Rectal smooth muscle tissue (tissue), 1 donor: ENCODE measurements around the gene NSUN2.
"Not testable (repeated sequence)": the region's sequence is repeated elsewhere in the genome, so short reads cannot be mapped to it uniquely, and the experiment has no call there.

Source experiments
- H3K27ac ChIP-seq: one replicate; pipeline ENCODE4 v1.7.0; 2013; ENCODE audit warnings: low read depth, low read length, inconsistent platforms
- H3K27me3 ChIP-seq: one replicate; pipeline ENCODE4 v1.7.0; 2013; ENCODE audit warnings: low read length; ENCODE audit not compliant: control insufficient read depth, insufficient read depth
- H3K36me3 ChIP-seq: one replicate; pipeline ENCODE4 v1.7.0; 2013; ENCODE audit warnings: low read length; ENCODE audit not compliant: control insufficient read depth, insufficient read depth
- H3K4me1 ChIP-seq: one replicate; pipeline ENCODE4 v1.7.0; 2013; ENCODE audit warnings: low read length; ENCODE audit not compliant: control insufficient read depth, insufficient read depth
- H3K4me3 ChIP-seq: one replicate; pipeline ENCODE4 v1.7.0; 2013; ENCODE audit warnings: low read length
- H3K9ac ChIP-seq: one replicate; pipeline ENCODE4 v1.7.0; 2013; ENCODE audit warnings: low read length

NSUN2 gene

GRCh38 chr5:6666762-6667161, 33.9 kb upstream of the NSUN2 start:
- Histone ChIP-seq H3K27me3 (no peaks in the 10 kb centered on the region), H3K9ac (no peak overlapping the region), H3K36me3 (no peaks in the 10 kb centered on the region), H3K27ac (no peak overlapping the region), H3K4me3 (no peak overlapping the region), H3K4me1 (no peaks in the 10 kb centered on the region)

DNA sequence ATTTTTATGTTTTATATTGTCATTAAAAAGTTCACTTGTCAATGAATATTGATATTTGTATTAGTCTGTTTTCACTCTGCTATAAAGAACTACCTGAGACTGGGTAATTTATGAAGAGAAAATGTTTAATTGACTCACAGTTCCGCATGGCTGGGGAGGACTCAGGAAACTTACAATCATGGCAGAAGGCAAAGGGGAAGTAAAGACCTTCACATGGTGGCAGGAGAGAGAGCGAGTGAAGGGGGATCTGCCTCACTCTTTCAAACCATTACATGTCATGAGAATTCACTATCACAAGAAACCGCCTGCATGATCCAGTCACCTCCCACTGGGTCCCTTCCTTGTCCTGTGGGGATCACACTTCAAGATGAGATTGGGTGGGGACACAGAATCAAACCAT, 27.8 kb upstream of the NSUN2 start:
- Histone ChIP-seq H3K27ac (no peak overlapping the region), H3K4me1 (no peaks in the 10 kb centered on the region), H3K27me3 (no peaks in the 10 kb centered on the region), H3K4me3 (no peak overlapping the region), H3K9ac (no peak overlapping the region), H3K36me3 (peaks cover 15% of the 10 kb centered on the region)

- Histone ChIP-seq H3K27ac (no peak overlapping the region), H3K9ac (no peak overlapping the region), H3K36me3 (peaks cover 16% of the 10 kb centered on the region), H3K4me1 (no peaks in the 10 kb centered on the region), H3K4me3 (no peak overlapping the region), H3K27me3 (no peaks in the 10 kb centered on the region)
These were observed 27.3 kb upstream of the NSUN2 start for GRCh38 chr5:6659941-6660684.

DNA sequence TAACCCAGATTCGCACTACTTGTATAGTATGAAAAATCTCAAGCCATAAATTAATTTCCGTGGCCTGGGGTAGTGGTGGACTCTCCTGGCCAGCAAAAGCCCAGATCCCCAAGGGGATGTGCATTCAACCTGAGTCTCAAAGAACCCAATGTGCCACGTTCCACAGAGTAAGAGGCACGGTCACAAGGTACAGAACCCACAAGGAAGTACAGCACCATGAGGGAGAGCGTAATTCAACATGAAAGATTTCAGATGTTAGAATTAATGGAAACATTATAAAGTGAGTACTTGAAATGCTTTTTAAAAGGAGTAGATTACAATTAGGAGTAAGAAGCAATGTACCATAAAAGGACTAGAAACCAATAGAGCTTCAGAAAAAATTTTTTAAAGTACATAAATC, 23.8 kb upstream of the NSUN2 start:
- H3K4me3 ChIP-seq, result no peak overlapping the region
- H3K9ac ChIP-seq, result no peak overlapping the region
- no peak overlapping the region for H3K27ac ChIP-seq
- no peaks in the 10 kb centered on the region for H3K27me3 ChIP-seq
- H3K36me3 ChIP-seq, result peaks cover 16% of the 10 kb centered on the region
- no peaks in the 10 kb centered on the region for H3K4me1 ChIP-seq

- no peak overlapping the region for H3K27ac ChIP-seq
- peaks cover 16% of the 10 kb centered on the region for H3K36me3 ChIP-seq
- H3K4me3 ChIP-seq, result no peak overlapping the region
- no peaks in the 10 kb centered on the region for H3K4me1 ChIP-seq
- no peak overlapping the region for H3K9ac ChIP-seq
- no peaks in the 10 kb centered on the region for H3K27me3 ChIP-seq
These were observed 22.6 kb upstream of the NSUN2 start for GRCh38 chr5:6655432-6655831.

- Histone ChIP-seq H3K4me1 (no peaks in the 10 kb centered on the region), H3K4me3 (no peak overlapping the region), H3K9ac (no peak overlapping the region), H3K36me3 (peaks cover 6% of the 10 kb centered on the region), H3K27me3 (no peaks in the 10 kb centered on the region), H3K27ac (no peak overlapping the region)
These were observed 19.2 kb upstream of the NSUN2 start for GRCh38 chr5:6652025-6652424.

DNA sequence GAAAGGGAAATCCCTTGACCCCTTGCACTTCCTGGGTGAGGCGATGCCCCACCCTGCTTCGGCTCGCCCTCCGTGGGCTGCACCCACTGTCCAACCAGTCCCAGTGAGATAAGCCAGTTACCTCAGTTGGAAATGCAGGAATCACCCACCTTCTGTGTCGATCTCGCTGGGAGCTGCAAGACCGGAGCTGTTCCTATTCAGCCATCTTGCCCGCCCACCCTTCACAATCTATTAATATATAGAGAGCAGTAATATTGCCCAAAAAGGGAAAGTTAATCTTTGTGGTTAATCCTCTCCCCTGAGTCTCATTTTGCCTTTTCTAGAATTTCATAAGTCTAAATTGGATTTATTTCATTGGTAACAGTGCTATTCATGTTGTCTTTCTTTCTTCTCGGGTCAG, 16.8 kb upstream of the NSUN2 start:
- no peaks in the 10 kb centered on the region for H3K36me3 ChIP-seq
- no peaks in the 10 kb centered on the region for H3K27me3 ChIP-seq
- no peak overlapping the region for H3K4me3 ChIP-seq
- H3K27ac ChIP-seq, result no peak overlapping the region
- H3K9ac ChIP-seq, result no peak overlapping the region
- no peaks in the 10 kb centered on the region for H3K4me1 ChIP-seq

GRCh38 chr5:6649186-6649585, 16.3 kb upstream of the NSUN2 start:
- Histone ChIP-seq H3K4me1 (no peaks in the 10 kb centered on the region), H3K36me3 (no peaks in the 10 kb centered on the region), H3K27ac (no peak overlapping the region), H3K9ac (no peak overlapping the region), H3K27me3 (no peaks in the 10 kb centered on the region), H3K4me3 (no peak overlapping the region)

DNA sequence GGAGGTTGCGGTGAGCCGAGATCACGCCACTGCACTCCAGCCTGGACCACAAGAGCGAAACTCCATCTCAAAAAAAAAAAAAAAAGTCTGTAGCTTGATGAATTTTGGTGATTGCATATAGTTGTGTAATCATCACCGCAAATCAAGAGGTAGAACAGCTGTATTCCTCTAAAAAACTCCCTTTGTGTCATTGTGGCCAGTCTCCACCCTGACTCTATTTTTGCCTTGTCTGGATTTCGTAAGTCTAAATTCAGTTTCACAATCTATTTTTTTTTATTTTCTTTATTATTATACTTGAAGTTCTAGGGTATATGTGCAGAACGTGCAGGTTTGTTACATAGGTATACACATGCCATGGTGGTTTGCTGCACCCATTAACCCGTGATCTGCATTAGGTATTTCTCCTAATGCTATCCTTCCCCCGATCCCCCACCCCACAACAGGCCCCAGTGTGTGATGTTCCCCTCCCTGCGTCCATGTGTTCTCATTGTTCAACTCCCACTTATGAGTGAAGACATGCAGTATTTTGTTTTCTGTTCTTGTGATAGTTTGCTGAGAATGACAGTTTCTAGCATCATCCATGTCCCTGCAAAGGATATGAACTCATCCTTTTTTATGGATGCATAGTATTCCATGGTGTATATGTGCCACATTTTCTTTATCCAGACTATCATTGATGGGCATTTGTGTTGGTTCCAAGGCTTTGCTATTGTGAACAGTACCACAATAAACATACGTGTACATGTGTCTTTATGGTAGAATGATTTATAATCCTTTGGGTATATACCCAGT, 12.9 kb upstream of the NSUN2 start:
- H3K4me3 ChIP-seq, H3K27me3 ChIP-seq, H3K9ac ChIP-seq, H3K36me3 ChIP-seq, H3K27ac ChIP-seq, H3K4me1 ChIP-seq: not testable (repeated sequence)

GRCh38 chr5:6644794-6645241, 12.0 kb upstream of the NSUN2 start:
- no peak overlapping the region for H3K27ac ChIP-seq
- no peak overlapping the region for H3K4me3 ChIP-seq
- H3K27me3 ChIP-seq, result no peaks in the 10 kb centered on the region
- no peak overlapping the region for H3K9ac ChIP-seq
- no peaks in the 10 kb centered on the region for H3K36me3 ChIP-seq
- H3K4me1 ChIP-seq, result no peaks in the 10 kb centered on the region

- Histone ChIP-seq H3K9ac (no peak overlapping the region), H3K36me3 (no peaks in the 10 kb centered on the region), H3K4me3 (no peak overlapping the region), H3K27me3 (no peaks in the 10 kb centered on the region), H3K4me1 (no peaks in the 10 kb centered on the region), H3K27ac (no peak overlapping the region)
These were observed 9.8 kb upstream of the NSUN2 start for GRCh38 chr5:6642655-6643054.

DNA sequence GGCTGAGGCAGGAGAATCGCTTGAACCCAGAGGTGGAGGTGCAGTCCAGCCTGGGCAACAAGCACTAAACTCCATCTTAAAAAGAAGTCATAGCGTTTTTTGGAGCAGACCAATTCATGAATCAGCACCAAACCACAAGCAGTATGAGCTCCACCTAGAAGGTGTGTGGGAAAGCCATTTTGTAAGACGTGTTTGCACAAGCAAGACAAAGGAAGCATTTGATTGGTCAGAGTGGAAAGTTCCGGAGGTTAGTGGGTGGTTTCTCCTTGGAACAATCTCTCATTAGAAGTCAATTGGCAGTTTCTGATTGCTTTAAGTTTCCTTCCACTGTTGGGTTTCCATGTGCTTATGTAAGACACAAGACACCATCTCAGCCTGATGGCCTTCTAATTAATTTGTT, 5.4 kb upstream of the NSUN2 start:
- no peak overlapping the region for H3K27ac ChIP-seq
- H3K4me1 ChIP-seq, result no peaks in the 10 kb centered on the region
- no peaks in the 10 kb centered on the region for H3K36me3 ChIP-seq
- H3K4me3 ChIP-seq, result no peak overlapping the region
- no peaks in the 10 kb centered on the region for H3K27me3 ChIP-seq
- H3K9ac ChIP-seq, result no peak overlapping the region

DNA sequence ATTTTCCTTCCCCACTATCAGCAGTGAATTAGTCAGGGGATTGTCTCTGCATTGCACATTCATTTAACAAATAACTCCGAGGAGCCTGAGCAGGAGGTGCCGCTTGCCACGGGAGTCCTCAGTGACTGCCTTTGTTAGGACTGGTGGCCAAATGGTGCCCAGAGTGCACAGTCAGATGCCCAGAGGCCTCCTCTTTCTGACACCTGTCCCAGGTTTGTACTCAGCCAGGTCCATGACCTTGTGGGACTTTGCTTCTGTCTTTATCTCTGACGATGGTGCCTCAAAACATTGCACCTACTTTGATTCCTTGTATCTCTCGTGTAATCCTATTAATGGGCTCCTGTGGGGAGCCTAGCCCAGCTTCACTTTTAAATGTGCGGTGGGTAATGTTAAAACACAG, 4.7 kb upstream of the NSUN2 start:
- Histone ChIP-seq H3K4me3 (no peak overlapping the region), H3K27me3 (no peaks in the 10 kb centered on the region), H3K4me1 (no peaks in the 10 kb centered on the region), H3K9ac (no peak overlapping the region), H3K36me3 (no peaks in the 10 kb centered on the region), H3K27ac (no peak overlapping the region)
